Fibroblast of gingiva (primary cell): ENCODE measurements around the gene TMEM72.

Experiments
- DNase-seq: peaks from one replicate; pipeline ENCODE4 v3.0.0-alpha.2; 2011; ENCODE audit warnings: low read depth

TMEM72 gene

GRCh38 chr10:44980309-44981171, 69.4 kb downstream of the TMEM72 start:
- DNase-seq, result no peak

- DNase-seq, result peak; percentile 78
Measured at GRCh38 chr10:44981172-44982113, 70.3 kb downstream of the TMEM72 start.

GRCh38 chr10:44982114-44982460, 71.0 kb downstream of the TMEM72 start:
- DNase-seq, result no peak

- no peak for DNase-seq
Measured at GRCh38 chr10:44982496-44982895, 71.4 kb downstream of the TMEM72 start.

- DNase-seq, result no peak
Measured at GRCh38 chr10:44983066-44983894, 72.1 kb downstream of the TMEM72 start.

- no peak for DNase-seq
Measured at GRCh38 chr10:44983895-44984278, 72.8 kb downstream of the TMEM72 start.

- no peak for DNase-seq
Measured at GRCh38 chr10:44984671-44985101, 73.5 kb downstream of the TMEM72 start.

- no peak for DNase-seq
Measured at GRCh38 chr10:44985175-44985681, 74.1 kb downstream of the TMEM72 start.

- no peak for DNase-seq
Measured at GRCh38 chr10:44986179-44986578, 75.0 kb downstream of the TMEM72 start.
